ENCODE data around the gene EPHB6. TPM values are rescaled to one million over a fixed set of nuclear protein-coding genes. Genes with fewer than 3 reads are reported as not detected.

EPHB6 gene
- polyA plus RNA-seq, 1 donor: 6.8 TPM

DNA sequence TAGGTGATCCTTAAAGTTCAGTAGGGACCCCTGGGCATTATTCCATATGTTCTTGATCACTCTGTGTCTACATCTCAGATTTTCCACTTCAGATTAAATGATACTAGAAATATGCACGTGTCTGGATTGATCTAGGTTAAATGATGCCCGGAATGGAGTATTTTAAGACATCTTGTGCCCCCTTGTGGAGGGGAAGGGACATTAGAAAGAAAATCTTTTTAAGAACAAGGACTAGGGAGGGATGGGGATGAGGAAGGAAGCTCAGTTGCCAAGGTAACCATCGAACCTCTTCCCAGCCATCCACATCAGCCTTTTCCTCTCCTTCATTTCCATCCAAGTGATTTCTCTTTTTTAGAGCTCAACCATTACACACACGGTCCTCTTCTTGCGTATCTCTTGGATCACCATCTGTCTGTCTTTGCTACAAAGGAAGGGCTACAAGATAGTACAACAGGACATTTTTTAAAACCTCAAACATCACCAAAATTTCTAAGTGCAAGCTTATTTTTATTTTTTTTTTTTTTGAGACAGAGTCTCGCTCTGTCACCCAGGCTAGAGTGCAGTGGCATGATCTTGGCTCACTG, 43.6 kb upstream of the EPHB6 start:
- no peak for DNase-seq

DNA sequence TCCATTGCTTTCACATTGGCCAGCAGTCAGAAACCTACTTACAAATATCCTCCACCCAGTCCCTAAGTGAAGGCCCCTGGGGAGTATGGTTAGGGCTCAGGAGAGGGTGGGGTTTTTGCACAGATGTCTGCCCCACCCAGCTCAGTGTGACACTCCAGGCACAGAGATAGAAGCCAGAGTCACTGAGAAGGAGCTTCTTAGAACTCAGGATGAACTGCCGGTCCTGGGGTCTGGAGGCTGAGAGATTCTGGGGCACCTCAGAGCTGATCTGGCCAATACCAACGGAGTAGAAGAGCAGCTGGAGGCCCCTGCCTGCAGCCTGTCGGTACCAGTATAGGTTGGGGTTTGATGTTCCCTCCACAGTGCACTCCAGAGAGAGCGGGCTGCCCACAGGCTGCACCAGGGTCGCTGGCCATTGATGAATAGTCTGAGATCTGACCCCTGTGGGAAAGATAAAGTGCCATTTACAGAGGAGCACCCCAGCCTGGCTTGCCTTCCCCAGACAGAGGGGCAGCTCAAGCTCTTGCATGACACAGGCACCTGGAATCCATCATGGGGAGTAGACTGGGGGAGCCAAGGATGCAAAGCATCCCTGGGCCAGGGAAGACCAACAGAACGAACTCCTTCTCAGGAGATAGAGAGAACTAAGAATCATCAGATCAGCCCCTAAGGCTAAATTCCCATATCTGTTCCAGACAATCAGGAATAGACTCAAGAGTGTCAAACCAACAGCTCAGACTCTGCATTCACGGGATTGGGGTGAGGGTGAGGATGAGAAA, 42.2 kb upstream of the EPHB6 start:
- Histone ChIP-seq H3K27ac (ENCODE audit: low read length) (no peak overlapping the region), H3K27me3 (ENCODE audit: control insufficient read depth, insufficient read depth, low read length) (peaks cover 47% of the 10 kb centered on the region), H3K4me1 (ENCODE audit: control insufficient read depth, insufficient read depth, low read length) (no peaks in the 10 kb centered on the region), H3K4me3 (ENCODE audit: low read length) (no peak overlapping the region), H3K36me3 (ENCODE audit: control insufficient read depth, insufficient read depth, low read length) (no peaks in the 10 kb centered on the region), H3K9me3 (ENCODE audit: control insufficient read depth, low read depth, low read length) (no peaks in the 10 kb centered on the region)
- DNase-seq: no peak
- no CpG with 5 or more reads among the region's 7 CpGs for WGBS (ENCODE audit: insufficient coverage, low lambda C conversion rate)

More for the DNA sequence above, 43.6 kb upstream of the EPHB6 start:
- Histone ChIP-seq H3K36me3 (ENCODE audit: control insufficient read depth, insufficient read depth, low read length) (no peaks in the 10 kb centered on the region), H3K9me3 (ENCODE audit: control insufficient read depth, low read depth, low read length) (no peaks in the 10 kb centered on the region), H3K4me1 (ENCODE audit: control insufficient read depth, insufficient read depth, low read length) (no peaks in the 10 kb centered on the region), H3K27me3 (ENCODE audit: control insufficient read depth, insufficient read depth, low read length) (peaks cover 49% of the 10 kb centered on the region), H3K27ac (ENCODE audit: low read length) (no peak overlapping the region), H3K4me3 (ENCODE audit: low read length) (no peak overlapping the region)
- 41% methylated on average over 5 of the region's 6 CpGs for WGBS (ENCODE audit: insufficient coverage, low lambda C conversion rate)

DNA sequence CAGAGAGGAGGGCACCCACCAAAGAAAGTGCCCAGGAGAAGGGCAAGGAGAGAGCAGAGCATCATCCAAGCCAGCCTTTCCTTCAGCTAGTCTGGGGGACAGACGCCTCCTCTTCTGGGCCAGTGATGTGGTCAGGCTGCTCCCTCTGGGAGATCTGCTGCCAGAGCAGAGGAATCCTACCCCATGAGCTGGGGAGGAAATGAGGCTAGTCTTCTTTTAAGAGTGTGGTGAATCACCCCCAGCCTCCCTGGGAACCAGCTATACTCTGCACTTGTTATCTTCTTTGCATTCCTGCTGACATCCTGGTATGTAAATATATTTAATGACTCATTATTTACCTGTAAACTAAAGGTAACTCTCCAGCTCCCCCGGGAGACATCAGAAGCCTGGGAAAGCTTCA, 41.6 kb upstream of the EPHB6 start:
- Histone ChIP-seq H3K27me3 (ENCODE audit: control insufficient read depth, insufficient read depth, low read length) (peaks cover 42% of the 10 kb centered on the region), H3K4me1 (ENCODE audit: control insufficient read depth, insufficient read depth, low read length) (no peaks in the 10 kb centered on the region), H3K27ac (ENCODE audit: low read length) (no peak overlapping the region), H3K9me3 (ENCODE audit: control insufficient read depth, low read depth, low read length) (no peaks in the 10 kb centered on the region), H3K36me3 (ENCODE audit: control insufficient read depth, insufficient read depth, low read length) (no peaks in the 10 kb centered on the region), H3K4me3 (ENCODE audit: low read length) (no peak overlapping the region)
- WGBS (ENCODE audit: insufficient coverage, low lambda C conversion rate): 0% methylated on average over 1 of the region's 2 CpGs
- DNase-seq: no peak

DNA sequence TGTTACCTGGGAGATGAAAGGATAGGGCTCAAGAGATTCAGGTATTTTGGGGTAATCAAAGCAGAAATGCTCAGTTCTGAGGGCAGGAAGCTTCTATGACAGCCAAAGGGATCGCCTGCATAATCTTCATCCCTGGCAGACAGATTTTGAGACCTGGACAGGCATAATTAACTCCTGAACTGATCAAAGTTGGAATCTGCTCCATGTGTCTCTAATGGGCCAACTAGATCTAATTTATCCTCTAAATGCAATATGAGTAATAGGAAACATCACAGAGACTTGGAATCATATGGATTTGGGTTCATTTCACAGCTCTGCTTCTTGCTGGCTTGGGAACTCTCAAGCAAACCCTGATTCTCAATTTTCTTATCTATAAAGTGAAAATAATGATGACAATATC, 41.2 kb upstream of the EPHB6 start:
- no peak for DNase-seq
- WGBS (ENCODE audit: insufficient coverage, low lambda C conversion rate): no CpG with 5 or more reads among the region's 1 CpG
- H3K4me3 ChIP-seq (ENCODE audit: low read length): no peak overlapping the region
- no peak overlapping the region for H3K27ac ChIP-seq (ENCODE audit: low read length)
- no peaks in the 10 kb centered on the region for H3K4me1 ChIP-seq (ENCODE audit: control insufficient read depth, insufficient read depth, low read length)
- no peaks in the 10 kb centered on the region for H3K36me3 ChIP-seq (ENCODE audit: control insufficient read depth, insufficient read depth, low read length)
- no peaks in the 10 kb centered on the region for H3K9me3 ChIP-seq (ENCODE audit: control insufficient read depth, low read depth, low read length)
- peaks cover 38% of the 10 kb centered on the region for H3K27me3 ChIP-seq (ENCODE audit: control insufficient read depth, insufficient read depth, low read length)

GRCh38 chr7:142814451-142814850, 40.4 kb upstream of the EPHB6 start:
- no peaks in the 10 kb centered on the region for H3K4me1 ChIP-seq (ENCODE audit: control insufficient read depth, insufficient read depth, low read length)
- H3K9me3 ChIP-seq (ENCODE audit: control insufficient read depth, low read depth, low read length): no peaks in the 10 kb centered on the region
- H3K27me3 ChIP-seq (ENCODE audit: control insufficient read depth, insufficient read depth, low read length): peaks cover 34% of the 10 kb centered on the region
- WGBS (ENCODE audit: insufficient coverage, low lambda C conversion rate): no CpG with 5 or more reads among the region's 2 CpGs
- no peaks in the 10 kb centered on the region for H3K36me3 ChIP-seq (ENCODE audit: control insufficient read depth, insufficient read depth, low read length)
- H3K4me3 ChIP-seq (ENCODE audit: low read length): no peak overlapping the region
- no peak overlapping the region for H3K27ac ChIP-seq (ENCODE audit: low read length)
- no peak for DNase-seq

- Histone ChIP-seq H3K36me3 (ENCODE audit: control insufficient read depth, insufficient read depth, low read length) (no peaks in the 10 kb centered on the region), H3K27ac (ENCODE audit: low read length) (no peak overlapping the region), H3K4me3 (ENCODE audit: low read length) (no peak overlapping the region), H3K9me3 (ENCODE audit: control insufficient read depth, low read depth, low read length) (no peaks in the 10 kb centered on the region), H3K4me1 (ENCODE audit: control insufficient read depth, insufficient read depth, low read length) (no peaks in the 10 kb centered on the region), H3K27me3 (ENCODE audit: control insufficient read depth, insufficient read depth, low read length) (peaks cover 31% of the 10 kb centered on the region)
- WGBS (ENCODE audit: insufficient coverage, low lambda C conversion rate): no CpG with 5 or more reads among the region's 3 CpGs
- no peak for DNase-seq
Measured at GRCh38 chr7:142815134-142815533, 39.7 kb upstream of the EPHB6 start.

DNA sequence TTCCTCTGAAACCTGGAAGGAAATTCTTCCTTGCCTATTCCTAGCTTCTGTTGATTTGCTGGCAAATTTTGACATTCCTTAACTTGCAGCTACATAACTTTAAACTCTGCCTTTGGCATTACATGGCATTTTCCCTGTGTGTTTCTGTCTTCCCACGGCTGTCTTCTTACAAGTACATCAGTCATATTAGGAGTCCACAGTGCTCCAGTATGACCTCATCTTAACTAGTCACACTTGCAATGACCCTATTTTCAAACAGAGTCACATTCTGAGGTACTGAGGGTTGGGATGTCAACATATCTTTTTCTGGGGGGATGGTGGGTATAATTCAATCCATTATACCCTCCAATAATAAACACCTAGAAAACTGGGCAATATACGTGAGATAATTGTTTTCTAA, 37.4 kb upstream of the EPHB6 start:
- WGBS (ENCODE audit: insufficient coverage, low lambda C conversion rate): 86% methylated on average over 2 of the region's 2 CpGs

DNA sequence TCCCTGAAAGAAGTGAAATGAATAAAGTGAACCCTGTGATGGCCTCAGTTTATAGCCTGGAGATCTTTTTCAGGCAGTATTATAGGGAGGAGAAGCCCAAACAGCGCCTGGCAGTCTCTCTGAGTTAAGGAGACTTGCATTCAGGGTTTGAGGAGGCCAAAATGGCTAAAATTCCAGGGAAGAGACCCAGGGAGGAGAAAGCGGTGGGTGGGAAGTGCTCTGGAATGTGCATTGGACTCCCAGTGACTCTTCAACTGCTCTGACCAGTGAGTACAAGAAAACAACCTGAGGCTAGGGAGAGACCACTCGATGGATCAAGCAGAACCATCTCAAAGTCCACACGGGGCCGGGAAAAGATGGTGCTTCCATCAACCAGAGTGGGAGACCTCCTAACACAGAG, 35.3 kb upstream of the EPHB6 start:
- no peak for DNase-seq
- Histone ChIP-seq H3K36me3 (ENCODE audit: control insufficient read depth, insufficient read depth, low read length) (no peaks in the 10 kb centered on the region), H3K27me3 (ENCODE audit: control insufficient read depth, insufficient read depth, low read length) (peaks cover 15% of the 10 kb centered on the region)

More for the DNA sequence above, 37.4 kb upstream of the EPHB6 start:
- Histone ChIP-seq H3K27me3 (ENCODE audit: control insufficient read depth, insufficient read depth, low read length) (peaks cover 32% of the 10 kb centered on the region), H3K27ac (ENCODE audit: low read length) (no peak overlapping the region), H3K9me3 (ENCODE audit: control insufficient read depth, low read depth, low read length) (no peaks in the 10 kb centered on the region), H3K4me3 (ENCODE audit: low read length) (no peak overlapping the region), H3K4me1 (ENCODE audit: control insufficient read depth, insufficient read depth, low read length) (no peaks in the 10 kb centered on the region), H3K36me3 (ENCODE audit: control insufficient read depth, insufficient read depth, low read length) (no peaks in the 10 kb centered on the region)
- DNase-seq: no peak

DNA sequence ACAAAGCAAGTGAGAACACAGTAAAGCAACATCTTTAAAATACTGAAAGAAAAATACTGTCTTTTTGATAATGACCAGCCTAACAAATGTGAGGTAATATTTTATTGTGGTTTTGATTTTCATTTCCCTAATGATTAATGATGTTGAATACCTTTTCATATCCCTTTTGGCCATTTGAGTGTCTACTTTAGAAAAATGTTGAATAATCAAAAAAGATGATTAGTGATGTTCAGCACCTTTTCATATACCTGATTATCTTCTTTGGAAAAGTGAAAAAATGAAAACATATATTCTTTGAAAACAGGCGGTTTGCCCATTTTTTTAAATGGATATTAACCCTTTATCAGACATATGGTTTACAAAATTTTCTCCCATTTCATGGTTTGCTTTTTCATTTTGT, 32.2 kb upstream of the EPHB6 start:
- H3K27me3 ChIP-seq (ENCODE audit: control insufficient read depth, insufficient read depth, low read length): peaks cover 8% of the 10 kb centered on the region
- H3K4me1 ChIP-seq (ENCODE audit: control insufficient read depth, insufficient read depth, low read length): no peaks in the 10 kb centered on the region
- 0% methylated on average over 1 of the region's 1 CpG for WGBS (ENCODE audit: insufficient coverage, low lambda C conversion rate)
- H3K36me3 ChIP-seq (ENCODE audit: control insufficient read depth, insufficient read depth, low read length): no peaks in the 10 kb centered on the region
- no peaks in the 10 kb centered on the region for H3K9me3 ChIP-seq (ENCODE audit: control insufficient read depth, low read depth, low read length)
- H3K27ac ChIP-seq (ENCODE audit: low read length): no peak overlapping the region
- no peak for DNase-seq
- H3K4me3 ChIP-seq (ENCODE audit: low read length): no peak overlapping the region

More for the DNA sequence above, 35.3 kb upstream of the EPHB6 start:
- no peaks in the 10 kb centered on the region for H3K4me1 ChIP-seq (ENCODE audit: control insufficient read depth, insufficient read depth, low read length)
- H3K4me3 ChIP-seq (ENCODE audit: low read length): no peak overlapping the region
- WGBS (ENCODE audit: insufficient coverage, low lambda C conversion rate): no CpG with 5 or more reads among the region's 5 CpGs
- H3K9me3 ChIP-seq (ENCODE audit: control insufficient read depth, low read depth, low read length): no peaks in the 10 kb centered on the region
- H3K27ac ChIP-seq (ENCODE audit: low read length): no peak overlapping the region

GRCh38 chr7:142827951-142828500, 26.9 kb upstream of the EPHB6 start:
- H3K27me3 ChIP-seq (ENCODE audit: control insufficient read depth, insufficient read depth, low read length): peaks cover 2% of the 10 kb centered on the region
- H3K9me3 ChIP-seq (ENCODE audit: control insufficient read depth, low read depth, low read length): no peaks in the 10 kb centered on the region
- H3K4me1 ChIP-seq (ENCODE audit: control insufficient read depth, insufficient read depth, low read length): no peaks in the 10 kb centered on the region
- WGBS (ENCODE audit: insufficient coverage, low lambda C conversion rate): no CpG with 5 or more reads among the region's 1 CpG
- H3K36me3 ChIP-seq (ENCODE audit: control insufficient read depth, insufficient read depth, low read length): no peaks in the 10 kb centered on the region
- H3K27ac ChIP-seq (ENCODE audit: low read length): no peak overlapping the region
- DNase-seq: no peak
- no peak overlapping the region for H3K4me3 ChIP-seq (ENCODE audit: low read length)

Data from large intestine (tissue), 3 donors.